Tibial nerve (tissue), 4 donors: ENCODE data around the gene SLC38A10. TPM values are rescaled to one million over a fixed set of nuclear protein-coding genes. Genes with fewer than 3 reads are reported as not detected.

Source experiments
- DNase-seq, 2 donors: peaks; one replicate each; pipeline ENCODE4 v3.0.0-alpha.2; 2019; ENCODE audit warnings: low spot score in 2 of 2
- H3K27ac ChIP-seq, 4 donors: fragments of 200-600 bp; sonication (generic) in 3 of 4; one replicate each; pipeline ENCODE4 v1.5.1; 2017 to 2019; ENCODE audit warnings: mild to moderate bottlenecking in 1 of 4
- H3K27me3 ChIP-seq, 2 donors: fragments of 200-600 bp; sonication (generic) in 1 of 2; one replicate each; pipeline versions ENCODE4 v1.5.1 to v1.6.0; 2017 to 2019
- H3K36me3 ChIP-seq, 3 donors: fragments of 200-600 bp; sonication (generic); one replicate each; pipeline ENCODE4 v1.5.1; 2018 to 2019
- H3K4me1 ChIP-seq, 4 donors: fragments of 200-600 bp; sonication (generic) in 3 of 4; one replicate each; pipeline ENCODE4 v1.5.1; 2017 to 2019
- H3K4me3 ChIP-seq, 4 donors: fragments of 200-600 bp; sonication (generic) in 3 of 4; one replicate each; pipeline ENCODE4 v1.5.1; 2017 to 2019; ENCODE audit warnings: mild to moderate bottlenecking in 1 of 4, moderate library complexity in 1 of 4
- H3K9me3 ChIP-seq, 4 donors: fragments of 200-600 bp; sonication (generic) in 3 of 4; one replicate each; pipeline ENCODE4 v1.5.1; 2017 to 2019
- EP300 ChIP-seq, 2 donors: sonication (generic); formaldehyde crosslinking; IDR thresholded peaks; one replicate each; pipeline ENCODE4 v1.6.1; 2017; ENCODE audit warnings: antibody characterized with exemption in 2 of 2, mild to moderate bottlenecking in 1 of 2
- POLR2A ChIP-seq, 2 donors: fragments of 450-650 bp; IDR thresholded peaks; one replicate each; pipeline ENCODE4 v1.6.1; 2017; ENCODE audit warnings: antibody characterized with exemption in 2 of 2, mild to moderate bottlenecking in 2 of 2, moderate library complexity in 2 of 2
- WGBS, 2 donors: methylation state at CpG; one replicate each; pipeline ENCODE4 v1.1.5; 2018; 5-methylcytosine and 5-hydroxymethylcytosine counted together
- total RNA-seq, 4 donors: library from RNA; depleted of rRNA; stranded (reverse); fragments of >200 nt; gene quantifications; one replicate each; pipeline ENCODE4 v1.1.0, GENCODE V29; 2016
- TF ChIP-seq, protein P1 (sequence below), 5 experiments: fragments of 200-600 bp in 3 of 5; fragments of 450-650 bp in 2 of 5; sonication (generic) in 3 of 5; IDR thresholded peaks; one replicate each; pipeline ENCODE4 v1.5.1; 2016 to 2019; ENCODE audit warnings: antibody characterized with exemption in 5 of 5, mild to moderate bottlenecking in 3 of 5, moderate library complexity in 2 of 5

SLC38A10 gene
- total RNA-seq, 4 donors from 2014 or later, result 80.0 to 149 (median 123) TPM

- Histone ChIP-seq H3K27me3 (no peaks in the 10 kb centered on the region), H3K9me3 (peaks cover 0 to 4% (median 0%) of the 10 kb centered on the region in 4 donors), H3K4me1 (peaks cover 0 to 22% (median 11%) of the 10 kb centered on the region in 4 donors), H3K27ac (peak overlapping the region in 3 of 4 donors; percentile 32 to 83 (median 68)), H3K36me3 (peaks cover 0 to 29% (median 0%) of the 10 kb centered on the region in 3 donors), H3K4me3 (peak overlapping the region; percentile 57 to 95 (median 68))
- DNase-seq, result no peak
- TF ChIP-seq POLR2A (IDR thresholded peaks at IDR 0.05) (no peak), EP300 (IDR thresholded peaks at IDR 0.05) (no peak)
- TF ChIP-seq, protein P1, sequence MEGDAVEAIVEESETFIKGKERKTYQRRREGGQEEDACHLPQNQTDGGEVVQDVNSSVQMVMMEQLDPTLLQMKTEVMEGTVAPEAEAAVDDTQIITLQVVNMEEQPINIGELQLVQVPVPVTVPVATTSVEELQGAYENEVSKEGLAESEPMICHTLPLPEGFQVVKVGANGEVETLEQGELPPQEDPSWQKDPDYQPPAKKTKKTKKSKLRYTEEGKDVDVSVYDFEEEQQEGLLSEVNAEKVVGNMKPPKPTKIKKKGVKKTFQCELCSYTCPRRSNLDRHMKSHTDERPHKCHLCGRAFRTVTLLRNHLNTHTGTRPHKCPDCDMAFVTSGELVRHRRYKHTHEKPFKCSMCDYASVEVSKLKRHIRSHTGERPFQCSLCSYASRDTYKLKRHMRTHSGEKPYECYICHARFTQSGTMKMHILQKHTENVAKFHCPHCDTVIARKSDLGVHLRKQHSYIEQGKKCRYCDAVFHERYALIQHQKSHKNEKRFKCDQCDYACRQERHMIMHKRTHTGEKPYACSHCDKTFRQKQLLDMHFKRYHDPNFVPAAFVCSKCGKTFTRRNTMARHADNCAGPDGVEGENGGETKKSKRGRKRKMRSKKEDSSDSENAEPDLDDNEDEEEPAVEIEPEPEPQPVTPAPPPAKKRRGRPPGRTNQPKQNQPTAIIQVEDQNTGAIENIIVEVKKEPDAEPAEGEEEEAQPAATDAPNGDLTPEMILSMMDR (IDR thresholded peaks at IDR 0.05), result no peak
- WGBS, 2 donors, result 3 to 13% methylated on average over 11 to 14 of the region's 24 CpGs
Measured at GRCh38 chr17:81221842-81222619, 73.1 kb downstream of the SLC38A10 start.

DNA sequence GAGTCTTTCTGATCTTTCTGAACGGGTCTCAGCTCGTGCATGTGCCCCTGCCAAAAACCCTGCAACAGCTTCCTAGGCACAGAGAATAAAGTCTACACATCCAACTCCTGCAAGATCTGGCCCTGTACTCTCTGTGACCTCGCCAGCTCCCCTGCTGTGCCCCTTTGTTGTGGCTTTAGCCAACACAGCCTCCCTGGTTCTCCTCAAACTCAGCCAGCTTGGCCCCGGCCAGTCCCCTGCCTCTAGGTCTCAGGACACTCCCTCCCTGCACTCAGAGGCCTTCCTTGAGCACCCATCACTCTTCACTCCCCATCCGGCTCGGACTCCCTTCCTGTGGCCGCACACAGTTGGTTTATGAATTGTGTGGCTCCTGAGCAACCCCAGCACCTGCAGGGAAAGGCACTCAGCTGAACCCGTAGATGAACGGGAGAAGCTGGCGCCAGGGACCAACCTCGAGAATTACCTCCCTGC lies 73.7 kb downstream of the SLC38A10 start:
- peak overlapping the region in 1 of 4 donors; percentile 73 for H3K4me3 ChIP-seq
- no peaks in the 10 kb centered on the region for H3K27me3 ChIP-seq
- DNase-seq, result no peak
- no peak overlapping the region for H3K27ac ChIP-seq
- H3K4me1 ChIP-seq, result peaks cover 0 to 22% (median 11%) of the 10 kb centered on the region in 4 donors
- peaks cover 0 to 35% (median 0%) of the 10 kb centered on the region in 3 donors for H3K36me3 ChIP-seq
- H3K9me3 ChIP-seq, result peaks cover 0 to under 1% (median 0%) of the 10 kb centered on the region in 4 donors
- TF ChIP-seq POLR2A (IDR thresholded peaks at IDR 0.05) (no peak), EP300 (IDR thresholded peaks at IDR 0.05) (no peak)
- TF ChIP-seq, protein P1 (IDR thresholded peaks at IDR 0.05), result no peak
- WGBS, 2 donors, result 62 to 63% methylated on average over 11 of the region's 11 CpGs

GRCh38 chr17:81219476-81220180 lies 75.5 kb downstream of the SLC38A10 start:
- no peaks in the 10 kb centered on the region for H3K27me3 ChIP-seq
- TF ChIP-seq, protein P1 (IDR thresholded peaks at IDR 0.05), result no peak
- TF ChIP-seq POLR2A (IDR thresholded peaks at IDR 0.05) (no peak), EP300 (IDR thresholded peaks at IDR 0.05) (no peak)
- no peak overlapping the region for H3K4me3 ChIP-seq
- DNase-seq, result no peak
- H3K27ac ChIP-seq, result no peak overlapping the region
- H3K4me1 ChIP-seq, result peaks cover 0 to 22% (median 11%) of the 10 kb centered on the region in 4 donors
- no peaks in the 10 kb centered on the region for H3K9me3 ChIP-seq
- WGBS, 2 donors, result 93 to 97% methylated on average over 22 to 24 of the region's 24 CpGs
- peaks cover 0 to 37% (median 0%) of the 10 kb centered on the region in 3 donors for H3K36me3 ChIP-seq

- WGBS, 2 donors, result 88 to 90% methylated on average over 11 of the region's 11 CpGs
Measured at GRCh38 chr17:81218991-81219390, 76.1 kb downstream of the SLC38A10 start.

More at GRCh38 chr17:81218991-81219390, 76.1 kb downstream of the SLC38A10 start:
- Histone ChIP-seq H3K36me3 (peaks cover 0 to 37% (median 0%) of the 10 kb centered on the region in 3 donors), H3K27ac (no peak overlapping the region), H3K9me3 (no peaks in the 10 kb centered on the region), H3K4me3 (no peak overlapping the region), H3K4me1 (peaks cover 0 to 22% (median 11%) of the 10 kb centered on the region in 4 donors), H3K27me3 (no peaks in the 10 kb centered on the region)
- DNase-seq, result no peak
- TF ChIP-seq EP300 (IDR thresholded peaks at IDR 0.05) (no peak), POLR2A (IDR thresholded peaks at IDR 0.05) (no peak)
- TF ChIP-seq, protein P1 (IDR thresholded peaks at IDR 0.05), result no peak
